Posterior vena cava (tissue), 2 donors: ENCODE measurements around the gene P3H3. TPM values are rescaled to one million over a fixed set of nuclear protein-coding genes. Genes with fewer than 3 reads are reported as not detected.
"Not testable (repeated sequence)": the region's sequence is repeated elsewhere in the genome, so short reads cannot be mapped to it uniquely, and the experiment has no call there.

ENCODE experiments used
- DNase-seq: peaks from one replicate; pipeline ENCODE4 v3.0.0-alpha.2; 2020; ENCODE audit warnings: low spot score
- intact Hi-C, 2 donors: fragments of 100-400 bp; cut with DNase I; formaldehyde crosslinking; loops; one replicate each; pipeline versions ENCODE4 v1.14.1 to v1.14.2; 2022 to 2023
- total RNA-seq, 2 donors: library from RNA; stranded (reverse); fragmentation: NEBNext Ultra II Directional; extraction: Animal tissue kit (Norgen Biotek cat#: 25700); gene quantifications; one replicate each; pipeline ENCODE4 v1.2.1, GENCODE V29; 2021
- donor health status: DM: yes; HTN: yes; CAD: no.
- donor health status: DM: yes; HTN: yes; CAD: no.

The P3H3 gene
- total RNA-seq, 2 donors from 2014 or later: 37.7 to 59.9 TPM

DNA sequence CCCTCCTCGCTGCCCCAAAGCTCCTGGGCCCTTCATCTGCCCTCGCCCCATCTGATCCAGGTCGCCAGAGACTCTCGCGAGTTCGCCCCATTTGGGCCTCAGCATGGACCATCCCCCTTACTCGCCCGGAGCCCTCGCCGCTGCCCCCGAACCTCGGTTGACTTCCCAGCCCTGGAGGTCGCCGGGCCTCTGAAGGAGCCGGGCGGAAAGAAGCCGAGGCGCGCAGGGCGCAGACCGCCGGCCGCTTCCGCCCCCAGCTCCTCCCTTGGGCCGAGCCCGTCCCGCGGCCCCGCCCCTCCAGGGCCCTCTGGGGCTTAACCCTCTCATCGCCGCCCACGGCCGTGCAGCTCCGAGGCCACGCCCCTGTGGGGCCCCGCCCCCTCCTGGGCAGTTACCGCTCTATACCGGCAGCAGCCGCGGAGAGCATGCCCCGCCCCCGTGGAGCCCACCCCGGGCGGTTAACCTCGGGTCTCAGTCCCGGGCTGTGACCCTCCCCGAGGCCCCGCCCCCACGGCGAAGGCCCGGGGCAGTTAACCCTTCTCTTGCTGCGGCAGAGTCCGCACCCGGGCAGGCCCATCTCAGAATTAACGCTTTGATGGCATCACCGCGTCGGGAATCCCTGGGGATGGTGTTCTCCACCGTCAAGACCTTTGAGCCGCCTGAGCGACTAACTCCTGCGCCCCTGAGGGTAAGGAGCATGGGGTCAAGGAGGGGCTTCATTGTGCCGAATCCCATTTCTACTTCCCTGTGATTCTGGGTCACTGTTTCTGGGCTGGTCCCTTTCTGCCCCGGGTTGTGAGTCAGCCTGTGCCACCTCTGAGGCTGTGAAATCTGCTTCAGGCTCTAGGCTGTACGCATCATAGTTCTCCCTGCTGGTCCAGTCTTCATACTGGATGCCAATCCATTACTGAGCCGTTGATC, 45.1 kb downstream of the P3H3 start, which contains the start of gene SPSB2:
Gene SPSB2 (minus strand): TSS at position 210 of the 921 bp plus-strand sequence. CDS start 402 bp downstream, outside the sequence.
- intact Hi-C loops: no loop called here
- DNase-seq: peak; percentile 100

DNA sequence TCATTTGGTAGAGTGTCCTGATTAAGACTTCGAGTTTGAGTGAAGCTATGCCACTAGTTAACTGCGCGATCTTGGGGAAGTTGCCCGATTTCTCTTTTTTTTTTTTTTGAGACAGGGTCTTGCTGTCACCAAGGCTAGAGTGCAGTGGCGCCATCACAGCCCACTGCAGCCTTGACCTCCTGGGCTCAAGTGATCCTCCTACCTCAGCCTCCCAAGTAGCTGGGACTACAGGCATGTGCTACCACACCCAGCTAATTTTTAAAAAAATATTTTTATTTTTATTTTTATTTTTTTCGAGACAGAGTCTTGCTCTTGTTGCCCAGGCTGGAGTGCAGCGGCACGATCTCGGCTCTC, 45.8 kb downstream of the P3H3 start:
- DNase-seq, intact Hi-C loops: not testable (repeated sequence)

DNA sequence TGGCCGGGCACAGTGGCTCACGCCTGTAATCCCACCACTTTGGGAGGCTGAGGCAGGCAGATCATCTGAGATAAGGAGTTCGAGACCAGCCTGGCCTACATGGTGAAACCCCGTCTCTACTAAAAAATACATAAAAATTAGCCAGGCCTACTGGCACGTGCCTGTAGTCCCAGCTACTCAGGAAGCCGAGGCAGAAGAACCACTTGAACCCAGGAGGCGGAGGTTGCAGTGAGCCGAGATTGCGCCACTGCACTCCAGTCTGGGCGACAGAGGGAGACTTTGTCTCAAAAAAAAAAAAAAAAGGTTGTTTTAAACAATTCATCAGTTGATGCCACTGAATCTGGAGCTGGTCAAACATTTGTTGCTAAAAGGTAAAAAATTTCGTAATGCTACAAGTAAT, 51.6 kb downstream of the P3H3 start:
- intact Hi-C loops, DNase-seq: not testable (repeated sequence)

DNA sequence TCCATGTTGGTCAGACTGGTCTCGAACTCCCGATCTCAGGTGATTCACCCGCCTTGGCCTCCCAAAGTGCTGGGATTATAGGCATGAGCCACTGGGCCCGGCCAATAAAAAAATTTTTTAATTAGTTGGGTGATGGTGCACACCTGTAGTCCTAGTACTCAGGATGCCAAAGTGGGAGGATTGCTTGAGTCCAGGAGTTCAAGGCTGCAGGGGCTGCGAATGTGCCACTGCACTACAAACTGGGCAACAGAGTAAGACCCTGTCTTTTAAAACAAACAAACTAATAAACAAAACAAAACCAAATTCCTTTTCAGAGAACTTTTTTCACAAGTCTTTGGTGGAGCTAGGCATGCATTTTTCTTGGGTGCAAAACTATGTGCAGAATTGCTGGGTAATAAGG, 55.0 kb downstream of the P3H3 start:
- intact Hi-C loops: no loop called here
- peak; percentile 38 for DNase-seq

DNA sequence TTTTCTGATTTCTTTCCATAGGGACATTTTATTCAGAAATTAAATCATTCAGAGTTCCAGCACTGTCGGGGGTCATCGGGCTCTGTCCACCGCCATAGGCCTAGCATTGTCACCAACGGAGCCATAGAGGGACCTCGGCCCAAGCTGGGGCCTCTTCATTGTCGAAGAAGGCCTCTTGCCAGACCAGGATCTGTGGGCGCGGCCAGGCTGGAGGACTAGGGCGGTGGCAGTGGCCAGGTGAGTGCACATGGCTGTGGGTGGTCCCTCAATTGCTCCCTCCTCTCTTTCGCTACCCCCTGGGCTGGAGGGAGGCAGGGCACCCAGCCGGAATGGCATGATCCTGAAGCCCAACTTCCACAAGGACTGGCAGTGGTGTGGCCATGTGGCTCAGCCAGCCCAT, 55.5 kb downstream of the P3H3 start:
- intact Hi-C loops: no loop called here
- DNase-seq: peak; percentile 47

DNA sequence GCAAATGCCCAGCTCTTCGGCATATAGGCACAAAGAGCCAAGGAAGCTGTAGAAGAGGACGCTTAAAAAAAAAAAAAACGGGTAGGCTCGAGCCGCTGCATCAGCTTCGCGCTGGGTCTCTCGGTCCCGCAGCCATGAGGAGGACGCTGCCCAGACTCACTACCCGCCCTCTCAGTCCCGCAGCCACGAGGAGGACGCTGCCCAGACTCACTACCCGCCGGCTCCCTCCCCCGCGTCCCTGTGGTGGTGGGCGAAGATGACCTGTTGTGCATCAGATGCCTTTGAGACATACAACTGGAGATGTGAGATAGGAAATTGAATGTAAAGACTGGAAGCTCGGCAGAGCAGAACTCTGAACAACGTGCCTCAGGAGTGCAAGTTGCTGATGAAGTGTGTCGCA, 56.3 kb downstream of the P3H3 start:
- intact Hi-C loops: no loop called here
- peak; percentile 31 for DNase-seq

DNA sequence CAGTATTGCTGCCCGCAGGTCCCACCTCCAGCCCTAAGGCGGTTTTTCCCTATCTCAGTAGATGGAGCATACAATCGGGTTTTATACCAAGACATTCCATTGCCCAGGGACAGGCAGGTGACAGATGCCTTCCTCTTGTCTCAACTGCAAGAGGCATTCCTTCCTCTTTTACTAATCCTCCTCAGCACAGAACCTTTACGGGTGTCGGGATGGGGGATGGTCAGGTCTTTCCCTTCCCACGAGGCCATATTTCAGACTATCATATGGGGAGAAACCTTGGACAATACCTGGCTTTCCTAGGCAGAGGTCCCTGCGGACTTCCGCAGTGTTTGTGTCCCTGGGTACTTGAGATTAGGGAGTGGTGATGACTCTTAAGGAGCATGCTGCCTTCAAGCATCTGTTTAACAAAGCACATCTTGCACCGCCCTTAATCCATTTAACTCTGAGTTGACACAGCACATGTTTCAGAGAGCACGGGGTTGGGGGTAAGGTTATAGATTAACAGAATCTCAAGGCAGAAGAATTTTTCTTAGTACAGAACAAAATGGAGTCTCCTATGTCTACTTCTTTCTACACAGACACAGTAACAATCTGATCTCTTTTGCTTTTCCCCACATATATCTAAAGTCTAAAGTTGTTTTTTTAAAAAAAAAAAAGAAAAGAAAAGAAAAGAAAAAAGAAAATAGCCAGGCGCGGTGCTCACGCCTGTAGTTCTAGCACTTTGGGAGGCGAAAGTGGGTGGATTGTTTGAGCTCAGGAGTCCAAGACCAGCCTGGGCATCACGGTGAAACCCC, 58.2 kb downstream of the P3H3 start:
- peak; percentile 44 for DNase-seq
- intact Hi-C loops: not testable (repeated sequence)

DNA sequence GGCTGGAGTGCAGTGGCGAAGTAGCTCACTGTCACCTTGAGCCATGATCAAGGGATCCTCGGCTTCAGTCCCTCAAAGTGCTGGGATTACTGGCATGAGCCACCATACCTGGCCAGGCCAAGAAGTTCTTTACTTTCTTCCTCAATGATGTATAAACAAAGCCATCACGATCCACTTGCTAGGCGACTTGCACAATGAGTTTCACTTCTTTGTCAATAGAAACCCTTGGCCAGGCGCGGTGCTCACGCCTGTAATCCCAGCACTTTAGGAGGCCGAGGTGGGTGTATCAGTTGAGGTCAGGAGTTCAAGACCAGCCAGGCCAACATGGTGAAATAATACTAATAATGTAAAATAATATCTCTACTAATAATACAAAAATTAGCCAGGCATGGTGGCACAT, 59.3 kb downstream of the P3H3 start:
- peak; percentile 47 for DNase-seq
- intact Hi-C loops: no loop called here

DNA sequence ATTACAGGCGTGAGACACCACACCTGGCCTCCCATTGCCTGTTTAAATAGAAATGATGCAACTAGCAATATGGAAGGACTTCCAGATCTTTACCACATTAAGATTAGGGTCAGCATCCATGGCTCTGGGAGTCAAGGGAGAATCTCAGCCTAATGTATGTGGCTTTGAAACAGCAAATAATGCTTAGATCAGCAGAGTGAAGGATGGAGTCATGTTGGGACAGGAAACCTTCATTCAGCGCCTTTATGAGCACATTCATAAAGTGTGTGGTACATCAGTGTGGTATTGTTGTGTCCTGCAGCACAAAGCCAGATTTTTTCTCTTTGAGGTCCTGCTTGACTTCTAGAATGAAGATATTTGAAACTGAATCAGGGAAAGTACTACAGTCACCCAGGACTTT, 60.2 kb downstream of the P3H3 start:
- intact Hi-C loops: no loop called here
- no peak for DNase-seq

DNA sequence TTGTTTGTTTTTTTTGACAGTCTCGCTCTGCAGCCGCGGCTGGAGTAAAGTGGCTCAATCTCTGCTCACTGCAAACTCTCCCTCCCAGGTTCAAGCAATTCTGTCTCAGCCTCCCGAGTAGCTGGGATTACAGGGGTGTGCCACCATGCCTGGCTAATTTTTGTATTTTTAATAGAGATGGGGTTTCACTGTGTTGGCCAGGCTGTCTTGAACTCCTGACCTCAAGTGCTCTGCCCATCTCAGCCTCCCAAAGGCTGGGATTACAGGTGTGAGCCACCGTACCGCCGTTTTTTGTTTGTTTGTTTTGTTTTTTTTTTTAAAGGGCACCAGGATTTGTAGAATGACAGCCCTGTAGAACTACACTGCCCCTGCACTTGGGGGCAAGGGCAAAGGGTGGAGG, 60.6 kb downstream of the P3H3 start:
- intact Hi-C loops: not testable (repeated sequence)
- DNase-seq: peak; percentile 22

Other genes with a start within 250 kb of the P3H3 start
- 100 to 1,000 TPM; 160 to 169 TPM for gene CHD4, start 221.0 kb upstream of the P3H3 start, total RNA-seq
- 1 to 10 TPM; 2.3 to 3.3 TPM for gene LPAR5, start 192.4 kb upstream of the P3H3 start, total RNA-seq
- 1 to 10 TPM; 1.3 to 2.2 TPM for gene ACRBP, start 181.0 kb upstream of the P3H3 start, total RNA-seq
- gene ING4, start 165.3 kb upstream of the P3H3 start, total RNA-seq: 10 to 100 TPM; 23.0 to 25.9 TPM
- gene ZNF384, start 139.0 kb upstream of the P3H3 start, total RNA-seq: 10 to 100 TPM; 35.6 to 40.1 TPM
- gene PIANP, start 127.6 kb upstream of the P3H3 start, total RNA-seq: under 1 TPM in 1 of 2 donors, not detected in 1; 0.69 TPM
- 10 to 100 TPM; 46.0 to 54.5 TPM for gene COPS7A, start 104.4 kb upstream of the P3H3 start, total RNA-seq
- 100 to 1,000 TPM; 106 to 145 TPM for gene MLF2, start 75.3 kb upstream of the P3H3 start, total RNA-seq
- 100 to 1,000 TPM; 373 to 398 TPM for gene PTMS, start 62.0 kb upstream of the P3H3 start, total RNA-seq
- 1 to 10 TPM in 1 of 2 donors, under 1 TPM in 1; 0.57 to 1.2 TPM for gene LAG3, start 55.9 kb upstream of the P3H3 start, total RNA-seq
- gene CD4, start 38.9 kb upstream of the P3H3 start, total RNA-seq: 10 to 100 TPM; 12.9 to 36.0 TPM
- 1 to 10 TPM; 3.9 to 5.1 TPM for gene GPR162, start 6.6 kb upstream of the P3H3 start, total RNA-seq
- gene GNB3, start 12.5 kb downstream of the P3H3 start, total RNA-seq: 1 to 10 TPM; 3.6 to 4.0 TPM
- gene CDCA3, start 22.9 kb downstream of the P3H3 start, total RNA-seq: under 1 TPM; 0.46 to 0.52 TPM
- 10 to 100 TPM; 87.0 to 91.1 TPM for gene USP5, start 23.7 kb downstream of the P3H3 start, total RNA-seq
- gene TPI1, start 39.1 kb downstream of the P3H3 start, total RNA-seq: 100 to 1,000 TPM; 303 to 366 TPM
- gene SPSB2, start 44.9 kb downstream of the P3H3 start, total RNA-seq: 1 to 10 TPM; 4.9 to 6.9 TPM
- gene LRRC23, start 76.4 kb downstream of the P3H3 start, total RNA-seq: 1 to 10 TPM; 5.3 to 6.7 TPM
- gene ENO2, start 86.2 kb downstream of the P3H3 start, total RNA-seq: 10 to 100 TPM; 45.6 to 57.1 TPM
- 100 to 1,000 TPM in 1 of 2 donors, 10 to 100 TPM in 1; 97.0 to 106 TPM for gene ATN1, start 99.6 kb downstream of the P3H3 start, total RNA-seq
- not detected for gene RNU7-1, start 115.4 kb downstream of the P3H3 start, total RNA-seq
- 100 to 1,000 TPM; 189 to 206 TPM for gene C12orf57, start 115.6 kb downstream of the P3H3 start, total RNA-seq
- 10 to 100 TPM; 18.7 to 31.4 TPM for gene PTPN6, start 122.9 kb downstream of the P3H3 start, total RNA-seq
- 100 to 1,000 TPM in 1 of 2 donors, 10 to 100 TPM in 1; 98.8 to 110 TPM for gene PHB2, start 142.3 kb downstream of the P3H3 start, total RNA-seq
- gene EMG1, start 142.5 kb downstream of the P3H3 start, total RNA-seq: 10 to 100 TPM; 38.4 to 43.9 TPM
- gene LPCAT3, start 190.1 kb downstream of the P3H3 start, total RNA-seq: 10 to 100 TPM; 24.2 to 29.0 TPM
- gene C1S, start 232.3 kb downstream of the P3H3 start, total RNA-seq: 100 to 1,000 TPM; 585 to 986 TPM